GM12892 (cell line): Measurements from ENCODE around the gene WDR64.

Experiments
- POLR2AphosphoS5 ChIP-seq: IDR thresholded peaks from 2 replicates; pipeline ENCODE4 v1.6.1; 2011; ENCODE audit warnings: low read depth, low read length, control low read depth
- TAF1 ChIP-seq: IDR thresholded peaks from 2 replicates; pipeline ENCODE4 v1.6.1; 2011; ENCODE audit warnings: low read depth, mild to moderate bottlenecking, control low read depth, low read length, borderline replicate concordance

DNA sequence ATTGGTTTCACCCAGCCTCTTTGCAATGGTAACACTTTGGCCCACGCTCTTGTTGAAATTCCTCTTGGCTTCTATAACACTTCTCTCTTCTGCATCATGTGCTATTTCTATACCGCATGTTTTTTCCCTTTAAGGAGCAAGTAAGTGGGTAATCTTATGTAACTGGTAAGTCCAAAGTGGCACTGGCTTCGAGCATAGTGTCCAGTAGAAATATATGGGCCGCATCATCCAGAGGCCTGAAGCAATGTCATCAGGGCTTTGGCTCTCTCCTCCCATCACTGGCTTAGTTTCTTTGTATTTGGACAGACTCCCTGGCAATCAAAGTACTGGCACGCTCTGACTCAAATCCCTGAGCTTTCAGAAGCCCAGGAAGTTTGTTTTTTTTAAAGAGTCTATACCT lies 29.4 kb upstream of the WDR64 start:
- TF ChIP-seq TAF1 (no peak), POLR2AphosphoS5 (no peak)
